Frontal cortex (tissue), 4 donors: ENCODE results near the gene SPRYD7. TPM values are rescaled to one million over a fixed set of nuclear protein-coding genes. Genes with fewer than 3 reads are reported as not detected.
"Not testable (repeated sequence)": the region's sequence is repeated elsewhere in the genome, so short reads cannot be mapped to it uniquely, and the experiment has no call there.

ENCODE experiments used
- DNase-seq, 2 donors: peaks; one replicate each; pipeline ENCODE4 v3.0.0; 2012; ENCODE audit warnings: low spot score in 2 of 2
- FAIRE-seq: peaks from 2 replicates; lab custom pipeline; 2012; peaks lifted over from hg19 to GRCh38; lab: Jason Lieb, UNC
- total RNA-seq: library from RNA; depleted of rRNA; stranded (reverse); fragments of >200 nt; gene quantifications from one replicate; pipeline ENCODE4 v1.2.3, GENCODE V29; 2014
- donor health status: control.
- donor health status: control.
- donor health status: control.

SPRYD7 gene
- total RNA-seq, 1 donor from 2014 or later, result 12.6 TPM

DNA sequence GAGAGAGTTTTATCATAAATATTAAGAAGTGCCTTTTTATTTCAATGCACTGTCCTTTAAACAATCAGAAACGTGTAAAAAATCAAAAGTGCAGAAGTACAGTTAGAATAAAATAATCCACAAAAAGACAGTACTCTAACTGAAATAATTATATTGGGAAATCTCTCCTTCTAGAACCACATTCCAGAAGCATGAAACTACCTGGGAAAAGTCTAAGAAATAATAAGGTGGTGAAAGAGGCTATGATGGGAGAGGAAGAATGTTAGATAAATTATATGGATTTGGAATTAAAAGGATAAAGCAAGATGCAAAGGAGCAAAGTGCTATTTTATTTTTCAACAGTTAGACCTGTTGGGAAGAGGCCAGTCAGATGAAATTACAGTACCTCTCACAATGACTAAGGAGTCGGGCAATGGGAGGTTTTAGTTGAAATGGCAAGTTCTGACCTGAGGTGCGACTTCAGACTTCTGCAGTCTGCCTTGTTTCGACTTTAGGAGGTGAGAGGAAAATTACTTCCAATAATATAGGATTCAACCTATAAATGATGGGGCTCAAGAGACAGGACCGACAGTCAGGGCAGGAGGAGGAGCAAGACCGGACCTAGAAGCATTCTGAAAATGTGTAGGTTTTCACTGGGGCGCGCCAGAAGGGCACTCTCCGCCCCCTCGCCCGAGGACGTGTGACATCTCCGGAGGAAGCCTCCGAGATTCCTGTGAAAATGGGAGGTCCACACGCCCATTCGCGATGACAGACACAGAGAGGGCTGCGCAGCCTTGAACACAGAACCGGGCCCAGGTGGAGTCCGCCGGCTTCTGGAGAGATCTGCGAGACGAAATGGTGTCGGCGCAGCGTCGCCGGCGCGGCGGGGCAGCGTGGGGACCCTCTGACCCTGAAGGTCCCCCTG lies 717 bp downstream of the SPRYD7 start:
- FAIRE-seq, result no peak
- DNase-seq, result peak in 1 of 2 donors; percentile 24

DNA sequence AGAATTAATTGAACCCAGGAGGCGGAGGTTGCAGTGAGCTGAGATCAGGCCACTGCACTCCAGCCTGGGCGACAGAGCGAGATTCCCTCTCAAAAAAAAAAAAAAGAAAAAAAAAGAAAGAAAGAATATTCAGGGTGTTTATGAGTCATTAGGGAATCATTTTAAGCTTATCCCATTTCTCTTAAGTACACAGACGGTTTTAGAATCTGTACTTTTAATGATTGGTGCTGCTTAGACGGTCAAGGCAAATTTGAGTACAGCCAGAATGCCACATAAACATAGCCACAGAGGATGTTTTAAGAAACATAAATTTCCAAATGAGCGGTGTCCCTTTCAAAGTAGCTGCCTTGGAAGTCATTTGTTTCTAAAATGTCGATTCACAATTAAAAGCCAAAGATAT lies 2.6 kb downstream of the SPRYD7 start:
- FAIRE-seq (no peak), DNase-seq (no peak)

GRCh38 chr13:49932868-49933267 lies 3.3 kb downstream of the SPRYD7 start:
- FAIRE-seq (no peak), DNase-seq (no peak)

GRCh38 chr13:49932066-49932465 lies 4.1 kb downstream of the SPRYD7 start:
- FAIRE-seq (no peak), DNase-seq (no peak)

DNA sequence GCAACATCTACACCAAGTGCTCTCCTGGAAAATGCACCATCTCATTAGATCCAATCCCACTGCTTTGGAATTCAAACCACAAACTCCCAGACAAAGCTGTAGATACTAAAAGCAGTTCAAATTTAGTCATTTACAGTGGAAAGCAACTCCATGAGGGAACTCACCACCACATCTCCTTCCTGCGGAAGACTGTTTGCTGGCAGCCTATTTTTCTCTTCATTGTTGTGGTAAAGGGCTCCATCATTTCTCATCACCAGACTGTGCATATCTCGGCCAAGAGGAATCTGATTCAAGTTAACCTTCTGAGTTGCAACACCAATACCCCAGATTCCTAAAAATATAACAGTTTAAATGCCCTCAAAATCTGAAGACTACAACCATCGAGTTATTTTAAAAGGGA lies 8.4 kb downstream of the SPRYD7 start:
- DNase-seq, result no peak
- no peak for FAIRE-seq

DNA sequence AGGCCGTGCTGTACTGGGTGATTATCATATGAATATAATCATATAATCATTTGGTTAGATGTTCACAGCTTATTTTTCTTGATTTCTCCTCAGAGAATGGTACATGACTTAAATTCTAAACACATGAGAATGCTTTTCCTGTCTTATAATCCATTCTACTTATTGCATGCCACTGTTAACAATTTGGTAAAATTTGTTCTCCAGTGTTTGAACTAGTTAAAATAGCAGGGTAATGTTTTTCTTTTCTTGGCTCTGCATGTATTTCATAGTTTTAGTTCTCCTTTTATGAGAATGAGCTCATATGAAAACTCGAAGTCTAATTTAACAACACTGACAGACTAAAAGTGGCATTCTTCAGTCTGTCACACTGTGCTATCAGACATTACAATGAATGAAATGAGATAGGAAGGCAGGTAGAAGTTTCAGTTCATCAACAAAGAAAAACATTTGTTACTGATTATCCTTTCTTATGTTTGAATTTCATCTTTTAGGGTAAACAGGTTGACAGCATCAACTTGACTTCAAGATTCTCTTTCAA lies 10.2 kb downstream of the SPRYD7 start:
- no peak for FAIRE-seq
- no peak for DNase-seq

- FAIRE-seq (no peak), DNase-seq (no peak)
Measured at GRCh38 chr13:49922301-49922700, 13.8 kb downstream of the SPRYD7 start.

DNA sequence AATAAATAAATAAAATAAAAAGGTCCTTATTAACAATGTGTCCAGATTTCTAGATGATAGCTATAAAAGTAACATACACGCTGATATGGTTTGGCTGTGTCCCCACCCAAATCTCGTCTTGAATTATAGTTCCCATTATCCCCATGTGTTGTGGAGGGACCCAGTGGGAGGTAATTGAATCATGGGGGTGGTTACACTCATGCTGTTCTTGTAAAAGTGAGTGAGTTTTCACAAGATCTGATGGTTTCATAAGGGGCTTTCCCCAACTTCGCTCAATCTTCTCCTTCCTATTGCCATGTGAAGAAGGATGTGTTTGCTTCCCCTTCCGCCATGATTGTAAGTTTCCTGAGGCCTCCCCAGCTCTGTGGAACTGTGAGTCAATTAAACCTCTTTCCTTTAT lies 15.2 kb downstream of the SPRYD7 start:
- not testable (repeated sequence) for FAIRE-seq, DNase-seq

- FAIRE-seq, DNase-seq: not testable (repeated sequence)
Measured at GRCh38 chr13:49918106-49918505, 18.0 kb downstream of the SPRYD7 start.

- no peak for DNase-seq
- FAIRE-seq, result peak; percentile 71
Measured at GRCh38 chr13:49914947-49915346, 21.2 kb downstream of the SPRYD7 start.

- DNase-seq, result no peak
- peak; percentile 45 for FAIRE-seq
Measured at GRCh38 chr13:49908637-49909036, 27.5 kb downstream of the SPRYD7 start.

GRCh38 chr13:49904729-49905456 lies 31.2 kb downstream of the SPRYD7 start:
- FAIRE-seq (no peak), DNase-seq (no peak)

DNA sequence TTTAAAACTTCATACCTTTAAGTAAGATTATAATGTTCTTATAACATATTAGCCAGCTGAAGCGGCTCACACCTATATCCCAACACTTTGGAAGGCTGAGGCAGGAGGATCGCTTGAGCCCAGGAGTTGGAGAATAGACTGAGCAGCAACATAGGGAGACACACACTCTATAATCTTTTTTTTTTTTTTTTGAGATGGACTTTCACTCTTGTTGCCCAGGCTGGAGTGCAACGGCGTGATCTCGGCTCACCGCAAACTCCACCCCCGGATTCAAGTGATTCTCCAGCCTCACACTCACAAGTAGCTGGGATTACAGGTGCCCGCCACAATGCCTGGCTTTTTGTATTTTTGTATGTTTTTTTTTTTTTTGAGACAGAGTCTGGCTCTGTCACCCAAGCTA lies 37.3 kb downstream of the SPRYD7 start:
- DNase-seq (no peak), FAIRE-seq (no peak)

DNA sequence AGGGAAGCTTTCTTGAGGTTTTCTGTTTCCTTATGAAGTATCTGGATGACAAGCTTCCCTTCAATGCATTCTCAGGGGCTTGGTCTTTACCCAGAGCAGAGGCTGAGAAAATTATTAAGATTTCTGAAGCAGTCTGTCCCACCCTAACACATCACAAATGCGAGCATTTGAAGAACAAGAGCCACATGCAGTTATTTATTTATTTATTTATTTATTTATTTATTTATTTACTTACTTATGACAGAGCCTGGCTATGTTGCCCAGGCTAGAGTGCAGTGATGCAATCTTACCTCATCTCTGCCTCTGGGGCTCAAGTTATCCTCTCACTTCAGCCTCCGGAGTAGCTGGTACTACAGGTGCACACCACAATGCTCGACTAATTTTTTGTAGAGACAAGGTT lies 38.4 kb downstream of the SPRYD7 start:
- no peak for FAIRE-seq
- no peak for DNase-seq

DNA sequence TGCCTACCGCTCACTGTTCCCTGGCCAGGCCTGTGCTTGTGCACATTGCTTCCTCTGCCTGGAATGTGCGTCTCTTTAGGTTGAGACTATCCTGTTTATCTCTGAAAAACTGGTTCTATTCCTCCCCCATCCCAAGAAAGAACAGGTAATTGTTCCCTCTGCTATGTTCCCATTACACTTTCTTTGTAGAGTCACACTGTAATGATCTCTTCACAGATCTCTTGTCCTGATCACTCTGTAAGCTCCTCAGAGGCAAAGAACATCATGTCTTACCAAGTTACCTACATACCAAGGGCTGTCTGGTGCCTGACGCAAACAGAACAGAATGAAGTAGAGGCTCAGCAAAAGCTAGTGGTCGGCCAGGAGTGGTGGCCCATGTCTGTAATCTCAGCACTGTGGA lies 40.3 kb downstream of the SPRYD7 start:
- FAIRE-seq (no peak), DNase-seq (no peak)

DNA sequence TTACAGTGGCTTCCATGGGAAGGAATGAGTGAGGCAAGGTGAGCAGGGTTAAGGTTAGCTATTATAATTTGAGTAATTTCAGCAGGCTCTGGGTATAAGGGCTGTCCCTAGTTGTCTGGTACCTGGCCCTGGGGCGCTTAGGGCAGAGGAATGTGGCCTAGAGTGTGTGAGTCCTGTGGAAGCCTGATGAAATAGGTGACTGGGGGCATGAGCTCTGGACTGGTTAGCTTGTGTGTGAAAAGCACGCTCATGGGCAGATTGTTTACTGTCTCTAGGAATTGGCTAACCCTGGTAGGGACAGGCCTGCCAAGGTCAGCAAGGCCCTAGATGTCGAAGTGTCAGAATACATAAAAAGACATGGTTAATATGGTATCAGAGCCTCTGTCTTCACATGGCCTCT lies 42.5 kb downstream of the SPRYD7 start:
- DNase-seq (no peak), FAIRE-seq (no peak)

DNA sequence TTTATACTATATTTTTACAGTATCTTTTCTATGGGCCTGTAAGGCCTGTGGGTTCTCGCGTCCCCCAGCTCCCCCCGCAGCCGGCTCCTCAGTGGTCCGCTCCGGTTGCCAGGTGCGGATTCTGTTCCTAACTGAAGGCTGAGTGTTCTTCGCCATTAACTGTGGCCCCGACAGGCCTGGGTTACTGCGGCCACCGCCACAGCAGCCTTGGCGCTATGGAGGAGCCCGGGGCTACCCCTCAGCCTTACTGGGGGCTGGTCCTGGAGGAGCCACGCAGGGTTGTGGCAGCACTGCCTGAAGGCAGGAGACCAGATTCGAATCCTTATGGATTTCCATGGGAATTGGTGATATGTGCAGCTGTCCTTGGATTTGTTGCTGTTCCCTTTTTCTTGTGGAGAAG lies 45.8 kb downstream of the SPRYD7 start:
- DNase-seq, result no peak
- no peak for FAIRE-seq

DNA sequence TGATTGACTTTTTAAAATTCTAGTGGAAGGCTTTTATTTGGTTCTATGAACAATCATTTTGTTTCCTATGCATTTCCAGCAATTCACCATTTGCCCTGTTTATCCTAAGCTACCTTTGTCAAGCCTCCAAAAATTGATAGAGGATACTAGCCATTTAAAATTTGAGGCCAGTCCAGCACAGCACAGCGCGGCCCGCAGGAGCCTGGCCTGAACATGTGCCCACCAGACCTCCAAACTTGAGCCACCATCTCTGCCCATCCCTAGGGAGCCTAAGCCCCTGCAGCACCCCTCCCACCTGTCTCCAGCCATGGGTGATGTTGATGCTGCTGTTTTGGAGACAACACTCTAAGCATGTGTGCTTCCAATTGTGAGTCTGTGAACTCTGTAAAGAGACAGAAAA lies 57.5 kb downstream of the SPRYD7 start:
- DNase-seq, result no peak
- no peak for FAIRE-seq

- FAIRE-seq (peak; percentile 61), DNase-seq (no peak)
Measured at GRCh38 chr13:49877629-49878218, 58.4 kb downstream of the SPRYD7 start.

GRCh38 chr13:49874430-49874829 lies 61.7 kb downstream of the SPRYD7 start:
- no peak for FAIRE-seq
- no peak for DNase-seq

DNA sequence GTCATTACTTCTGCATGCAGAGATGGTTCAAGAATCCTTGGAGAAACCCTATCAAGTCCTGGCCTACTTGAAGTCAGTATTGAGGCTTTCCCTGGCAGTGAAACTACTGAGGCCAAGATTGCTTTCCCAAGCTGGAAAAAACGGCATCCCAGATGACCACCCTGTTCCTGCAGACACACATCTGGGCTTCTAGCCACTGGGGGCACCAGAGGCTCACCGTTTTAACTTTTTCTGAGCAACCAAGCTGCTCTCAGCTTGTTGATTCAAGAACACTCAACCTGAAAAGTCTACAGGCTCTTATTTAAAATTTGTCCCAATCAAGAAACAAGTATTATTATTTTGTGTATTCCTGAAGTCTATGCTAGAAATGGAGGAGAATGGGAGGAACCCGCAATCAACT lies 66.6 kb downstream of the SPRYD7 start:
- DNase-seq, result no peak
- no peak for FAIRE-seq
